CD8-positive, alpha-beta memory T cell (primary cell): ENCODE data around the gene RCC2. TPM values are rescaled to one million over a fixed set of nuclear protein-coding genes. Genes with fewer than 3 reads are reported as not detected.
"Not testable (repeated sequence)": the region's sequence is repeated elsewhere in the genome, so short reads cannot be mapped to it uniquely, and the experiment has no call there.

Experiments
- CTCF ChIA-PET: fragments of 350-600 bp; sonication (Branson Sonifier 250); formaldehyde crosslinking; loops from one replicate; lab custom pipeline; 2021; ENCODE audit warnings: antibody characterized with exemption; lab: Charles Lee
- POLR2A ChIA-PET: fragments of 350-600 bp; sonication (Branson Sonifier 250); formaldehyde crosslinking; loops from one replicate; lab custom pipeline; 2021; ENCODE audit warnings: antibody characterized with exemption; lab: Charles Lee
- DNase-seq, 5 donors: peaks; one replicate each; pipeline versions ENCODE4 v3.0.0 to v3.0.0-alpha.2; 2020 to 2022; ENCODE audit warnings: mixed read lengths in 1 of 5
- H3K27ac ChIP-seq: one replicate; pipeline ENCODE4 v1.7.0; 2013; ENCODE audit warnings: low read depth, mild to moderate bottlenecking, low read length, moderate library complexity
- H3K27me3 ChIP-seq: 2 replicates; pipeline ENCODE4 v1.7.0; 2013; ENCODE audit warnings: low read length, mild to moderate bottlenecking; ENCODE audit not compliant: insufficient read depth, poor library complexity, severe bottlenecking
- H3K36me3 ChIP-seq: 2 replicates; pipeline ENCODE4 v1.7.0; 2013; ENCODE audit warnings: mild to moderate bottlenecking, low read length, moderate library complexity; ENCODE audit not compliant: insufficient read depth
- H3K4me1 ChIP-seq: 2 replicates; pipeline ENCODE4 v1.7.0; 2013; ENCODE audit warnings: mild to moderate bottlenecking, low read length, moderate library complexity; ENCODE audit not compliant: insufficient read depth
- H3K4me3 ChIP-seq: 2 replicates; pipeline ENCODE4 v1.7.0; 2013; ENCODE audit warnings: mild to moderate bottlenecking, low read length
- H3K9me3 ChIP-seq: 2 replicates; pipeline ENCODE4 v1.7.0; 2013; ENCODE audit warnings: mild to moderate bottlenecking, low read length
- H3K27ac Mint-ChIP-seq, 8 donors: one replicate each; pipeline ENCODE4 v1.8.0; 2020 to 2021; ENCODE audit warnings: mixed read lengths in 8 of 8, mild to moderate bottlenecking in 6 of 8, inconsistent platforms in 3 of 8, moderate library complexity in 3 of 8
- H3K27me3 Mint-ChIP-seq, 2 donors: one replicate each; pipeline ENCODE4 v1.8.0; 2020 to 2021; ENCODE audit warnings: mixed read lengths in 2 of 2, mild to moderate bottlenecking in 1 of 2, moderate library complexity in 1 of 2
- H3K36me3 Mint-ChIP-seq, 3 donors: one replicate each; pipeline ENCODE4 v1.8.0; 2020 to 2021; ENCODE audit warnings: mixed read lengths in 3 of 3, inconsistent platforms in 1 of 3, mild to moderate bottlenecking in 1 of 3
- H3K4me1 Mint-ChIP-seq, 3 donors: one replicate each; pipeline ENCODE4 v1.8.0; 2020 to 2021; ENCODE audit warnings: mixed read lengths in 3 of 3, inconsistent platforms in 1 of 3, mild to moderate bottlenecking in 1 of 3
- H3K4me3 Mint-ChIP-seq, 7 donors: one replicate each; pipeline ENCODE4 v1.8.0; 2020 to 2021; ENCODE audit warnings: mixed read lengths in 7 of 7, mild to moderate bottlenecking in 6 of 7, moderate library complexity in 4 of 7, inconsistent platforms in 2 of 7
- H3K9me3 Mint-ChIP-seq, 5 donors: one replicate each; pipeline ENCODE4 v1.8.0; 2020 to 2022; ENCODE audit warnings: mixed read lengths in 5 of 5, mild to moderate bottlenecking in 3 of 5, moderate library complexity in 2 of 5, inconsistent platforms in 1 of 5
- polyA plus RNA-seq: library from polyadenylated mRNA; unstranded; fragments of 300-500 nt; fragmentation: Illumina TruSeq; gene quantifications from one replicate; pipeline ENCODE4 v1.2.3, GENCODE V29; 2021
- total RNA-seq, 2 experiments: library from RNA; stranded (reverse); gene quantifications; one replicate each; pipeline ENCODE4 v1.2.3, GENCODE V29; 2021

Gene RCC2
- total and polyA plus RNA-seq, 3 experiments from 2014 or later, result 27.5 to 156 (median 156) TPM

GRCh38 chr1:17409391-17409811, 30.1 kb downstream of the RCC2 start:
- Mint-ChIP-seq H3K27ac (no peak overlapping the region), H3K36me3 (peaks cover 3 to 80% (median 13%) of the 10 kb centered on the region in 3 donors), H3K27me3 (no peaks in the 10 kb centered on the region), H3K4me1 (peaks cover 0 to 2% (median 0%) of the 10 kb centered on the region in 3 donors), H3K9me3 (no peaks in the 10 kb centered on the region), H3K4me3 (no peak overlapping the region)
- DNase-seq, result no peak
- Histone ChIP-seq H3K4me1 (no peaks in the 10 kb centered on the region), H3K9me3 (no peaks in the 10 kb centered on the region), H3K27me3 (no peaks in the 10 kb centered on the region), H3K4me3 (no peak overlapping the region), H3K27ac (no peak overlapping the region), H3K36me3 (peaks cover 53% of the 10 kb centered on the region)
- CTCF ChIA-PET, result no interaction called here
- POLR2A ChIA-PET, result no interaction called here

- H3K4me3 ChIP-seq, POLR2A ChIA-PET, H3K27me3 Mint-ChIP-seq, H3K4me1 ChIP-seq, H3K27ac ChIP-seq, CTCF ChIA-PET, H3K9me3 Mint-ChIP-seq, H3K27ac Mint-ChIP-seq, H3K9me3 ChIP-seq, H3K4me3 Mint-ChIP-seq, H3K4me1 Mint-ChIP-seq, DNase-seq, H3K27me3 ChIP-seq: not testable (repeated sequence)
- H3K36me3 ChIP-seq, result peaks cover 42% of the 10 kb centered on the region
- H3K36me3 Mint-ChIP-seq, result peaks cover 3 to 67% (median 13%) of the 10 kb centered on the region in 3 donors
Measured at GRCh38 chr1:17407786-17408514, 31.5 kb downstream of the RCC2 start.

DNA sequence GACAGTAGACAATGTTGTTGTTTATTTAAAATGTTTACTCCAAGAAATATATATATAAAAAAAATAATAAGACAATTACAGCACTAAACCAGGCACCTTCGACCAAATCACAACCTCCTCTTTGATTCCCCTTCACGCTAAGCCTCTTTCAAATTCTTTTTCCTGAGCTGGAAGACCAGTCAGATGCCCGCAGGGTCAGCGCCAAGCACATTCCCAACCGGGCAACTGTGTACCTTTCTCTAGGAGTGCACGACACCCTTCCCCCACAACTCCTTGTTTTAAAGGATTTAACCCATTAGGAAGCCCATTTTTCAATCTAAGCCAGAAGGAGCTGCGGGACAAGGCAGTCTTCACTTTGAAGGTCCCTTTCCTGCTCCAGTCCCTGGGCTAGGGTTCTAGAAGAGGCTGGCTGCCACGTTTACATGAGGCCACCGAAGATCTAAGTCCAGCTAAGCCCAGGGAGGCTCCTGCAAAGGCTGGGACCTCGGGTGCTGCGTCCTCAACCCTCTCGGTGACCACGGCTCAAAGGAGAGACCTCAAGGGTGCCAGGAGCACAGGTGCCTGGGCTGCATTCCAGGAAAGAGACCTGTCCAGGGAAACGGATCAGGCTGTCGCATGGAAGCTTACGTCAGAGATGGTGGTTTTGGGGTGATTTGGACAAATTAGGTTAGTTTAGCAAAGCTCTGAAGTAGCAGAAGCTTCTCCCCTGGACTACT, 32.6 kb downstream of the RCC2 start:
- CTCF ChIA-PET, result interaction anchor here (1.5 to 2.0 kb wide), 2 partner anchors 10 to 41 kb away, joined by 3 to 5 read pairs; no protein-coding TSS in a partner anchor
- H3K27me3 Mint-ChIP-seq, H3K4me1 Mint-ChIP-seq, H3K9me3 ChIP-seq, H3K4me3 ChIP-seq, H3K27ac ChIP-seq, DNase-seq, H3K27me3 ChIP-seq, H3K4me1 ChIP-seq, POLR2A ChIA-PET, H3K9me3 Mint-ChIP-seq, H3K4me3 Mint-ChIP-seq: not testable (repeated sequence)
- Mint-ChIP-seq H3K27ac (peak overlapping the region in 2 of 8 donors; percentile 64 to 82), H3K36me3 (peaks cover 3 to 57% (median 13%) of the 10 kb centered on the region in 3 donors)
- H3K36me3 ChIP-seq, result peaks cover 31% of the 10 kb centered on the region

DNA sequence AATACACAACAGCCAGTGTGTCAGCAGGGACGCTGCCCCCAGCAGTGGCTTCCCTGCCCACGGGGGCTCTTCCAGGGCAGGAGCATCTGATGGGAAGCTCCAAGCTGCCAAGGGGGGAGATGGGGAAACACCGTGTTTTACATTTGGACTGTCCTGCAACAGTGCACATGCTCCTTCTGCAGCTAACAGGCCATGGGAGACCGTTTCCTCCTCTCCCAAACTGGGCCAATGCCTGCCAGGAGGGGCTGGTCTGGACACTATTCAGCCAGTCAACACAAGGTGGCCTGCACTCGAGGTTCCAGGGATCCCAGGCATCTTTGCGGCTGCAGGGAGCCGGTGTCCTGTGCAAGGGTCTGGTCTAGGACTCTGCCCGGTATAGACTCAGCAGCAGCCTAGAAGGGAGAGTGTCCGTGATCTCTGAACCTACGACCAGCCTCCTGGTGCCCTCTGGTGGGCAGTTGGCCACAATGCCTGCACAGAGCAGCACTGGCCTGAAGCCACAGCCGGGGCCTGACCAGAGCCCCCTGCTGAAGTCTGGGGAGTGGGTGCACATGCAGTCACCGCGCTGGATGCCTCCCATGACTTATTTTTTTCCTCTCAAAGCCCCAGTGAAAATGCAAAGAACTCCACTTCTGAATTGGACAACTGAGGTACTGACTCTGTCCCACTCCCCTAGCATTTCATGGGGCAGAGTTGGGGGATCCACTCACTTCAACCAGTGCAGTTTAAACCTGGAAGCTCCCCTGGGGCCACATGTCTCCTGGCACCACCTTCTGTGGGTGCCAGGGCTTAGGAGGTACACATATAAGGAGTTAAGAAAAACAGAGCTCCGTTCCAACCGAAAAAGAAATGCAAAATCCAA, 33.3 kb downstream of the RCC2 start:
- POLR2A ChIA-PET, result no interaction called here
- H3K9me3 ChIP-seq, result no peaks in the 10 kb centered on the region
- peak in 3 of 5 donors; percentile 7 to 54 (median 28) for DNase-seq
- H3K9me3 Mint-ChIP-seq, result no peaks in the 10 kb centered on the region
- H3K27ac ChIP-seq, result no peak overlapping the region
- no peaks in the 10 kb centered on the region for H3K4me1 ChIP-seq
- H3K4me1 Mint-ChIP-seq, result no peaks in the 10 kb centered on the region
- no peak overlapping the region for H3K4me3 Mint-ChIP-seq
- peaks cover 0 to 2% of the 10 kb centered on the region in 2 donors for H3K27me3 Mint-ChIP-seq
- no peaks in the 10 kb centered on the region for H3K27me3 ChIP-seq
- no peak overlapping the region for H3K27ac Mint-ChIP-seq
- H3K36me3 ChIP-seq, result peaks cover 27% of the 10 kb centered on the region
- CTCF ChIA-PET, result interaction anchor here (1.5 to 2.0 kb wide), 3 partner anchors 9 to 42 kb away, joined by 3 to 5 read pairs (median 5); no protein-coding TSS in a partner anchor
- H3K4me3 ChIP-seq, result no peak overlapping the region
- H3K36me3 Mint-ChIP-seq, result peaks cover 3 to 49% (median 11%) of the 10 kb centered on the region in 3 donors

- H3K27ac ChIP-seq, result no peak overlapping the region
- no peak for DNase-seq
Measured at GRCh38 chr1:17404820-17405219, 34.7 kb downstream of the RCC2 start.

DNA sequence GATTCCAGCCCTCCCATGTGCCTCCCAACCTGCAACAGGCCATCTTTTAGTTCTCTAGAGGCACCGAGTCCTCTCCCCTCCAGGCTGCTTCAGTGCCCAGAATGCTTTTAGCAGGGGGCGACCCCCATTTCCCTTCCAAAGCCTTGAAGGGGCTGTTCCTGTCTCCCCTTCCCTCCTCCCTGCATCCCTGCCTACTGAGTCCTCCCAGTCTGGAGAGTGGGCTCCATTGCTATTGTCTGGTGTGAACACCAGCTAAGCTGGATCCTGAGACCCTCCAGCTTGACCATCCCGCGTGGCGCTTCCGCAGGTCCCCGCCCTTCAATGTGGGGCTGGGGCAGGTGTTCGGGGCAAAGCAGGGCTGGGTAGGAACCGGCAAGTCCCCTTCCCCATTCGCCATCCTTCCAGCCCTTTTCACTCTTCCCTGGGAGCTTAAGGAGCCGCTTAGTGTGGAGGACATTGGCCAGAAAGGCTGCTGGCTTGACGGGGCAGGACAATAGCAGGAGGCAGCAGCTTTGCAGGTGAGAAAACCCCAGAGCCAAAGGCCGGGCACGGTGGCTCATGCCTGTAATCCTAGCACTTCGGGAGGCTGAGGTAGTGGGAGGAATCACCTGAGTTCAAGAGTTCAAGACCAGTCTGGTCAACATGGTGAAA, 35.3 kb downstream of the RCC2 start:
- Mint-ChIP-seq H3K36me3 (peaks cover 3 to 29% (median 7%) of the 10 kb centered on the region in 3 donors), H3K4me3 (no peak overlapping the region), H3K27me3 (peaks cover 0 to 2% of the 10 kb centered on the region in 2 donors), H3K9me3 (no peaks in the 10 kb centered on the region), H3K4me1 (no peaks in the 10 kb centered on the region), H3K27ac (no peak overlapping the region)
- peaks cover 10% of the 10 kb centered on the region for H3K36me3 ChIP-seq
- POLR2A ChIA-PET, result no interaction called here
- no peaks in the 10 kb centered on the region for H3K4me1 ChIP-seq
- DNase-seq, result no peak
- no peak overlapping the region for H3K27ac ChIP-seq
- CTCF ChIA-PET, result interaction anchor here (1.8 kb wide), 1 partner anchor 7 kb away, joined by 5 read pairs; no protein-coding TSS in a partner anchor
- no peak overlapping the region for H3K4me3 ChIP-seq
- H3K9me3 ChIP-seq, result no peaks in the 10 kb centered on the region
- no peaks in the 10 kb centered on the region for H3K27me3 ChIP-seq

More at GRCh38 chr1:17404820-17405219, 34.7 kb downstream of the RCC2 start:
- H3K9me3 ChIP-seq, result no peaks in the 10 kb centered on the region
- Mint-ChIP-seq H3K4me1 (no peaks in the 10 kb centered on the region), H3K27ac (no peak overlapping the region), H3K27me3 (peaks cover 0 to 2% of the 10 kb centered on the region in 2 donors), H3K36me3 (peaks cover 3 to 36% (median 7%) of the 10 kb centered on the region in 3 donors), H3K9me3 (no peaks in the 10 kb centered on the region), H3K4me3 (no peak overlapping the region)
- no peaks in the 10 kb centered on the region for H3K27me3 ChIP-seq
- peaks cover 14% of the 10 kb centered on the region for H3K36me3 ChIP-seq
- no peak overlapping the region for H3K4me3 ChIP-seq
- no peaks in the 10 kb centered on the region for H3K4me1 ChIP-seq
- POLR2A ChIA-PET, result no interaction called here
- CTCF ChIA-PET, result interaction anchor here (1.8 to 2.0 kb wide), 2 partner anchors 8 to 12 kb away, joined by 5 read pairs; no protein-coding TSS in a partner anchor

- DNase-seq, result no peak
- Mint-ChIP-seq H3K27me3 (peaks cover 0 to 2% of the 10 kb centered on the region in 2 donors), H3K4me1 (no peaks in the 10 kb centered on the region), H3K36me3 (peaks cover 2 to 18% (median 3%) of the 10 kb centered on the region in 3 donors), H3K4me3 (no peak overlapping the region), H3K27ac (no peak overlapping the region), H3K9me3 (no peaks in the 10 kb centered on the region)
- ChIA-PET CTCF (no interaction called here), POLR2A (no interaction called here)
- H3K27me3 ChIP-seq, result no peaks in the 10 kb centered on the region
- no peaks in the 10 kb centered on the region for H3K36me3 ChIP-seq
- no peak overlapping the region for H3K4me3 ChIP-seq
- no peaks in the 10 kb centered on the region for H3K4me1 ChIP-seq
- H3K9me3 ChIP-seq, result no peaks in the 10 kb centered on the region
- H3K27ac ChIP-seq, result no peak overlapping the region
Measured at GRCh38 chr1:17403081-17403480, 36.4 kb downstream of the RCC2 start.
